K562 (cell line): ENCODE data around the gene ZC3H10. TPM values are rescaled to one million over a fixed set of nuclear protein-coding genes. Genes with fewer than 3 reads are reported as not detected.

Source experiments
- BDP1 ChIP-seq: IDR thresholded peaks from 3 replicates; pipeline ENCODE4 v1.6.1; 2011; ENCODE audit not compliant: insufficient read length, insufficient read depth
- E2F6 ChIP-seq, 2 experiments: IDR thresholded peaks; 2 replicates each; pipeline ENCODE4 v1.6.1; 2011; ENCODE audit warnings: borderline replicate concordance in 1 of 2, control low read depth in 1 of 2, low read depth in 1 of 2, low read length in 1 of 2, mild to moderate bottlenecking in 1 of 2, mixed read lengths in 1 of 2, moderate library complexity in 1 of 2; ENCODE audit not compliant: insufficient read depth in 1 of 2, insufficient read length in 1 of 2, poor library complexity in 1 of 2, severe bottlenecking in 1 of 2; ENCODE audit errors: extremely low read depth in 1 of 2
- ELF2 ChIP-seq: fragments of 250-450 bp; sonication (Bioruptor Pico); IDR thresholded peaks from 2 replicates; pipeline ENCODE4 v1.5.0; 2021; ENCODE audit warnings: mild to moderate bottlenecking
- ESRRA ChIP-seq: fragments of 450-650 bp; IDR thresholded peaks from 2 replicates; pipeline ENCODE4 v1.6.1; 2014; ENCODE audit warnings: low read depth, mild to moderate bottlenecking, moderate library complexity, borderline replicate concordance
- HEY1 ChIP-seq: fragments of 250-450 bp; sonication (Bioruptor Pico); IDR thresholded peaks from 2 replicates; pipeline ENCODE4 v1.5.0; 2020; ENCODE audit warnings: mild to moderate bottlenecking, moderate library complexity, borderline replicate concordance
- HINFP ChIP-seq: fragments of 450-650 bp; conservative IDR thresholded peaks from 2 replicates; pipeline ENCODE4 v1.6.1; 2016; ENCODE audit warnings: missing genetic modification characterization, low read depth, mild to moderate bottlenecking, control low read depth, missing compliant biosample characterization
- RBM14 ChIP-seq: fragments of 200-400 bp; formaldehyde crosslinking; IDR thresholded peaks from 2 replicates; pipeline ENCODE4 v1.6.1; 2018; ENCODE audit warnings: low read depth, mild to moderate bottlenecking, low read length, moderate library complexity, borderline replicate concordance; ENCODE audit not compliant: insufficient read depth
- SAFB ChIP-seq: fragments of 200-400 bp; formaldehyde crosslinking; IDR thresholded peaks from 2 replicates; pipeline ENCODE4 v1.6.1; 2017; ENCODE audit warnings: low read depth, low read length, borderline replicate concordance
- SMAD1 ChIP-seq: fragments of 150-350 bp; IDR thresholded peaks from 2 replicates; pipeline ENCODE4 v1.6.1; 2014; ENCODE audit warnings: low read length, low read depth; ENCODE audit not compliant: partially characterized antibody
- SMC3 ChIP-seq: conservative IDR thresholded peaks from 2 replicates; pipeline ENCODE4 v1.6.1; 2011; ENCODE audit warnings: low read depth, low read length, improper control_type of control experiment; ENCODE audit not compliant: insufficient read depth
- SP1 ChIP-seq: sonication (generic); formaldehyde crosslinking; IDR thresholded peaks from 2 replicates; pipeline ENCODE4 v1.8.1; 2022; ENCODE audit warnings: mild to moderate bottlenecking, missing genetic modification reagents
- STAT5A ChIP-seq: IDR thresholded peaks from 2 replicates; pipeline ENCODE4 v1.6.1; 2012; ENCODE audit warnings: low read length, inconsistent platforms, borderline replicate concordance
- TSC22D4 ChIP-seq: fragments of 450-650 bp; IDR thresholded peaks from 2 replicates; pipeline ENCODE4 v1.6.1; 2016; ENCODE audit warnings: missing genetic modification characterization, missing biosample characterization, control low read depth
- ZNF717 ChIP-seq: fragments of 250-450 bp; sonication (Bioruptor Pico); IDR thresholded peaks from 2 replicates; pipeline ENCODE4 v1.5.0; 2021
- ZNF766 ChIP-seq: fragments of 200-800 bp; sonication (Bioruptor generic); conservative IDR thresholded peaks from 2 replicates; pipeline ENCODE4 v1.6.1; 2016; ENCODE audit warnings: missing genetic modification characterization, missing compliant biosample characterization
- polyA plus RNA-seq, 8 experiments: library from polyadenylated mRNA; depleted of rRNA in 4 of 8; stranded (reverse) in 5 of 8; unstranded in 3 of 8; fragments of >200 nt; fragmentation: Nextera tagmentation in 2 of 8; fragmentation: Illumina TruSeq in 1 of 8; extraction: Ambion mirVana in 2 of 8; extraction: Trizol in 1 of 8; gene quantifications; 2 replicates each; pipeline versions ENCODE4 v1.2.1 to v1.2.3, GENCODE V29; 2011 to 2014; ENCODE audit warnings: inconsistent platforms in 1 of 8, missing spikeins in 1 of 8
- total RNA-seq, 7 experiments: library from RNA; depleted of rRNA in 6 of 7; stranded (reverse); fragments of >200 nt in 6 of 7; fragmentation: Illumina TruSeq in 2 of 7; extraction: Trizol in 2 of 7; gene quantifications; 2 replicates each; pipeline versions ENCODE4 v1.2.1 to v1.2.3, GENCODE V29; 2011 to 2021; ENCODE audit warnings: low replicate concordance in 1 of 7
- TF ChIP-seq, protein P1 (sequence below): fragments of 450-650 bp; IDR thresholded peaks from 2 replicates; pipeline ENCODE4 v1.6.1; 2018; ENCODE audit not compliant: partially characterized antibody
- TF ChIP-seq, protein P2 (sequence below): fragments of 450-650 bp; IDR thresholded peaks from 2 replicates; pipeline ENCODE4 v1.6.1; 2014; ENCODE audit warnings: low read depth, mild to moderate bottlenecking, moderate library complexity, borderline replicate concordance

Gene ZC3H10
- total and polyA plus RNA-seq, 9 of the 15 experiments (the other 6 are each of a cell fraction or from before 2014, with no cell fraction given): 0.31 to 4.1 (median 1.6) TPM

DNA sequence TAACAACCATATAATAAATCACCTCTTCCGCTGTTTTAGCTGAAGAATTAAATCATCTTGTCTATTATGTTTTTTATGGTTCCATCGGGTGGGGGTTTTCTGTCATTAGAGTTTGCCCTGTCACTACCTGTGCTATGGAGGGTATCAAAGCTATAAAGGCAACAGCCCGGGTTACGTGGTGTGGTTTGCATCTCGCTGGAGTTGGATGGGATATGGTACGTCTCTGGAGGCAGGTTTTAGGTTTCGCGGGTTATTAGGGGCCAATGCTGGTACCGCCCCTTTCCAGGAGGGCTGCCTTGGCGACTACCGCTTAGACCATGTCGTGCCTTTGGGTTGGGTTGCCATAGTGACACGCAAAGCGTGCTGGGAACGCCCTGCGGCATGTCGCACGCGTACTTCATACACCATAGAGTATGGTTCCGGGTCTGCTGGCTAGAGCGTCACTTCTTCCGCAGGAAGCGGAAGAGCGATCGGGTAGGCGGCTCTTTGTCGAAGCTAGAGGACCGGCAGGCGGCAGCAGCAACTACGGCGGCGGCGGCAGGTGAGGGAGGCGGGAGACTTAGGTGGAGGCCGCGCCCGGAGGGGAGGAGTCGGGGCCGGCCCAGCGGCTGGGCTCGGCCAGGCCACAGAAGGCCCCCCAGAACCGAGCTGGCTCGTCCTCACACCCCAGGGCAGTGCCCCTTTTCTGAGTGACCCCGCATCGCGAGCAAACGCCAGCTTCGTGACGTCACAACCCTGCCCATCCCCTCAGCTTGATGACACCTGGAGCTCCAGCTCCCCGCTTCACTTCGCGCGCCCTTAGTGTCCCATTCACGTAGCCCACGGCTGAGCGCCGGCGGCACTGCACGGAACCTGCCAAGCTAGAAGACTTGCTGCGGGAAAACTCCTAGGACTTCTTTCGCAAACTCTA is at the start of gene ZC3H10 (continued):
- TF ChIP-seq, protein P1, sequence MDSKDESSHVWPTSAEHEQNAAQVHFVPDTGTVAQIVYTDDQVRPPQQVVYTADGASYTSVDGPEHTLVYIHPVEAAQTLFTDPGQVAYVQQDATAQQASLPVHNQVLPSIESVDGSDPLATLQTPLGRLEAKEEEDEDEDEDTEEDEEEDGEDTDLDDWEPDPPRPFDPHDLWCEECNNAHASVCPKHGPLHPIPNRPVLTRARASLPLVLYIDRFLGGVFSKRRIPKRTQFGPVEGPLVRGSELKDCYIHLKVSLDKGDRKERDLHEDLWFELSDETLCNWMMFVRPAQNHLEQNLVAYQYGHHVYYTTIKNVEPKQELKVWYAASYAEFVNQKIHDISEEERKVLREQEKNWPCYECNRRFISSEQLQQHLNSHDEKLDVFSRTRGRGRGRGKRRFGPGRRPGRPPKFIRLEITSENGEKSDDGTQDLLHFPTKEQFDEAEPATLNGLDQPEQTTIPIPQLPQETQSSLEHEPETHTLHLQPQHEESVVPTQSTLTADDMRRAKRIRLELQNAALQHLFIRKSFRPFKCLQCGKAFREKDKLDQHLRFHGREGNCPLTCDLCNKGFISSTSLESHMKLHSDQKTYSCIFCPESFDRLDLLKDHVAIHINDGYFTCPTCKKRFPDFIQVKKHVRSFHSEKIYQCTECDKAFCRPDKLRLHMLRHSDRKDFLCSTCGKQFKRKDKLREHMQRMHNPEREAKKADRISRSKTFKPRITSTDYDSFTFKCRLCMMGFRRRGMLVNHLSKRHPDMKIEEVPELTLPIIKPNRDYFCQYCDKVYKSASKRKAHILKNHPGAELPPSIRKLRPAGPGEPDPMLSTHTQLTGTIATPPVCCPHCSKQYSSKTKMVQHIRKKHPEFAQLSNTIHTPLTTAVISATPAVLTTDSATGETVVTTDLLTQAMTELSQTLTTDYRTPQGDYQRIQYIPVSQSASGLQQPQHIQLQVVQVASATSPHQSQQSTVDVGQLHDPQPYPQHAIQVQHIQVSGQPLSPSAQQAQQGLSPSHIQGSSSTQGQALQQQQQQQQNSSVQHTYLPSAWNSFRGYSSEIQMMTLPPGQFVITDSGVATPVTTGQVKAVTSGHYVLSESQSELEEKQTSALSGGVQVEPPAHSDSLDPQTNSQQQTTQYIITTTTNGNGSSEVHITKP: peak; percentile 41
- TF ChIP-seq ZNF766 (CRISPR knock-in tag) (0 out of 2 replicates have a peak, but pooled peaks have one; percentile 58), HEY1 (no peak), BDP1 (no peak), RBM14 (no peak), ZNF717 (CRISPR knock-in tag) (peak; percentile 49; the same call in 1 of the 2 replicates), ESRRA (peak; percentile 79), TSC22D4 (tag) (no peak), E2F6 (IDR thresholded peaks at IDR 0.05; ENCODE audit: borderline replicate concordance in 1 of 2, extremely low read depth in 1 of 2, insufficient read depth in 1 of 2, insufficient read length in 1 of 2, low read depth in 1 of 2, low read length in 1 of 2, poor library complexity in 1 of 2, severe bottlenecking in 1 of 2) (peak; percentile 80 to 83), STAT5A (peak; percentile 58; the same call in 1 of the 2 replicates), SP1 (CRISPR knock-in tag) (peak; percentile 99), SMC3 (peak; percentile 31; the same call in 1 of the 2 replicates), ELF2 (CRISPR knock-in tag) (peak; percentile 97), HINFP (tag) (no peak), SMAD1 (peak; percentile 64), SAFB (0 out of 2 replicates have a peak, but pooled peaks have one; percentile 32)
- TF ChIP-seq, protein P2, sequence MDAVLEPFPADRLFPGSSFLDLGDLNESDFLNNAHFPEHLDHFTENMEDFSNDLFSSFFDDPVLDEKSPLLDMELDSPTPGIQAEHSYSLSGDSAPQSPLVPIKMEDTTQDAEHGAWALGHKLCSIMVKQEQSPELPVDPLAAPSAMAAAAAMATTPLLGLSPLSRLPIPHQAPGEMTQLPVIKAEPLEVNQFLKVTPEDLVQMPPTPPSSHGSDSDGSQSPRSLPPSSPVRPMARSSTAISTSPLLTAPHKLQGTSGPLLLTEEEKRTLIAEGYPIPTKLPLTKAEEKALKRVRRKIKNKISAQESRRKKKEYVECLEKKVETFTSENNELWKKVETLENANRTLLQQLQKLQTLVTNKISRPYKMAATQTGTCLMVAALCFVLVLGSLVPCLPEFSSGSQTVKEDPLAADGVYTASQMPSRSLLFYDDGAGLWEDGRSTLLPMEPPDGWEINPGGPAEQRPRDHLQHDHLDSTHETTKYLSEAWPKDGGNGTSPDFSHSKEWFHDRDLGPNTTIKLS: peak; percentile 80; the same call in 1 of the 2 replicates
